HEK293 (cell line): ENCODE results near the gene AMPD1.

Experiments used
- CTCF ChIA-PET: fragments of 350-600 bp; formaldehyde crosslinking; extraction: SDS; loops from one replicate; lab custom pipeline; 2021; ENCODE audit warnings: antibody characterized with exemption; lab: Yijun Ruan, JAX
- POLR2A ChIA-PET: fragments of 300-600 bp; formaldehyde crosslinking; extraction: SDS; loops from one replicate; lab custom pipeline; 2020; ENCODE audit warnings: antibody characterized with exemption, inconsistent platforms; lab: Yijun Ruan, JAX
- H3K27ac ChIP-seq: fragments of 200-500 bp; sonication (Bioruptor generic); 2 replicates; pipeline ENCODE4 v1.5.1; 2014; ENCODE audit warnings: low read depth, low read length, control low read depth, inconsistent platforms; ENCODE audit errors: extremely low read depth
- H3K36me3 ChIP-seq, 2 experiments: fragments of 200-500 bp in 1 of 2; sonication (Bioruptor generic) in 1 of 2; 1 replicate in 1 of 2; 2 replicates in 1 of 2; pipeline ENCODE4 v1.5.1; 2014 to 2017; ENCODE audit warnings: inconsistent platforms in 2 of 2, low read length in 2 of 2; ENCODE audit not compliant: control insufficient read depth in 2 of 2, insufficient read depth in 1 of 2
- H3K4me1 ChIP-seq: fragments of 200-500 bp; sonication (Bioruptor generic); 2 replicates; pipeline ENCODE4 v1.5.1; 2014; ENCODE audit warnings: mild to moderate bottlenecking, low read length, inconsistent platforms; ENCODE audit not compliant: control insufficient read depth, insufficient read depth
- H3K4me3 ChIP-seq: 2 replicates; pipeline ENCODE4 v1.5.1; 2011; ENCODE audit warnings: low read depth, mild to moderate bottlenecking, control low read depth, low read length, moderate library complexity
- H3K9me3 ChIP-seq: fragments of 200-500 bp; sonication (Bioruptor generic); 2 replicates; pipeline ENCODE4 v1.5.1; 2014; ENCODE audit warnings: low read depth, low read length, inconsistent platforms; ENCODE audit not compliant: control insufficient read depth, insufficient read depth
- ZBTB20 ChIP-seq: fragments of 450-650 bp; formaldehyde crosslinking; IDR thresholded peaks from 2 replicates; pipeline ENCODE4 v1.5.1; 2016; ENCODE audit warnings: missing biosample characterization, missing genetic modification characterization
- ZFHX2 ChIP-seq: fragments of 450-650 bp; formaldehyde crosslinking; conservative IDR thresholded peaks from 2 replicates; pipeline ENCODE4 v1.5.1; 2016; ENCODE audit warnings: missing biosample characterization, missing genetic modification characterization
- ZFP41 ChIP-seq: fragments of 450-650 bp; formaldehyde crosslinking; IDR thresholded peaks from 2 replicates; pipeline ENCODE4 v1.5.1; 2016; ENCODE audit warnings: missing biosample characterization, missing genetic modification characterization, borderline replicate concordance
- ZFP69B ChIP-seq: fragments of 450-650 bp; formaldehyde crosslinking; IDR thresholded peaks from 2 replicates; pipeline ENCODE4 v1.5.1; 2016; ENCODE audit warnings: missing biosample characterization, missing genetic modification characterization
- ZNF10 ChIP-seq: fragments of 450-650 bp; formaldehyde crosslinking; IDR thresholded peaks from 2 replicates; pipeline ENCODE4 v1.5.1; 2017; ENCODE audit warnings: missing biosample characterization, missing genetic modification characterization
- ZNF132 ChIP-seq: fragments of 450-650 bp; formaldehyde crosslinking; IDR thresholded peaks from 2 replicates; pipeline ENCODE4 v1.5.1; 2017; ENCODE audit warnings: missing biosample characterization, missing genetic modification characterization, borderline replicate concordance
- ZNF211 ChIP-seq: fragments of 450-650 bp; formaldehyde crosslinking; IDR thresholded peaks from 2 replicates; pipeline ENCODE4 v1.5.1; 2016; ENCODE audit warnings: low read depth, missing biosample characterization, missing genetic modification characterization
- ZNF341 ChIP-seq: fragments of 450-650 bp; formaldehyde crosslinking; IDR thresholded peaks from 2 replicates; pipeline ENCODE4; 2016; ENCODE audit warnings: low read depth, missing biosample characterization, missing genetic modification characterization
- ZNF391 ChIP-seq: fragments of 450-650 bp; formaldehyde crosslinking; IDR thresholded peaks from 2 replicates; pipeline ENCODE4 v1.5.1; 2016; ENCODE audit warnings: low read depth, missing biosample characterization, missing genetic modification characterization, borderline replicate concordance
- ZNF501 ChIP-seq: fragments of 450-650 bp; formaldehyde crosslinking; IDR thresholded peaks from 2 replicates; pipeline ENCODE4 v1.5.1; 2016; ENCODE audit warnings: missing biosample characterization, missing genetic modification characterization
- ZNF514 ChIP-seq: fragments of 450-650 bp; formaldehyde crosslinking; IDR thresholded peaks from 2 replicates; pipeline ENCODE4 v1.5.1; 2016; ENCODE audit warnings: missing biosample characterization, missing genetic modification characterization
- ZNF548 ChIP-seq: fragments of 450-650 bp; formaldehyde crosslinking; IDR thresholded peaks from 2 replicates; pipeline ENCODE4 v1.5.1; 2016; ENCODE audit warnings: missing biosample characterization, missing genetic modification characterization
- ZNF610 ChIP-seq: fragments of 450-650 bp; formaldehyde crosslinking; IDR thresholded peaks from 2 replicates; pipeline ENCODE4 v1.5.1; 2016; ENCODE audit warnings: missing biosample characterization, missing genetic modification characterization, borderline replicate concordance
- ZNF677 ChIP-seq: fragments of 450-650 bp; IDR thresholded peaks from 2 replicates; pipeline ENCODE4 v1.5.0; 2018; ENCODE audit warnings: missing biosample characterization, mild to moderate bottlenecking, missing genetic modification characterization, moderate library complexity
- TF ChIP-seq, protein P1 (sequence below): fragments of 450-650 bp; formaldehyde crosslinking; IDR thresholded peaks from 2 replicates; pipeline ENCODE4 v1.5.1; 2016; ENCODE audit warnings: missing biosample characterization, missing genetic modification characterization
- TF ChIP-seq, protein P2 (sequence below): fragments of 450-650 bp; formaldehyde crosslinking; conservative IDR thresholded peaks from 2 replicates; pipeline ENCODE4 v1.5.1; 2016; ENCODE audit warnings: low read depth, missing biosample characterization, missing genetic modification characterization
- TF ChIP-seq, protein P3 (sequence below): sonication (generic); formaldehyde crosslinking; IDR thresholded peaks from 2 replicates; pipeline ENCODE4 v1.8.1; 2022; ENCODE audit warnings: mild to moderate bottlenecking, moderate library complexity, missing genetic modification reagents
- TF ChIP-seq, protein P4 (sequence below): fragments of 450-650 bp; formaldehyde crosslinking; IDR thresholded peaks from 2 replicates; pipeline ENCODE4 v1.5.1; 2017; ENCODE audit warnings: missing biosample characterization, missing genetic modification characterization

AMPD1 gene

DNA sequence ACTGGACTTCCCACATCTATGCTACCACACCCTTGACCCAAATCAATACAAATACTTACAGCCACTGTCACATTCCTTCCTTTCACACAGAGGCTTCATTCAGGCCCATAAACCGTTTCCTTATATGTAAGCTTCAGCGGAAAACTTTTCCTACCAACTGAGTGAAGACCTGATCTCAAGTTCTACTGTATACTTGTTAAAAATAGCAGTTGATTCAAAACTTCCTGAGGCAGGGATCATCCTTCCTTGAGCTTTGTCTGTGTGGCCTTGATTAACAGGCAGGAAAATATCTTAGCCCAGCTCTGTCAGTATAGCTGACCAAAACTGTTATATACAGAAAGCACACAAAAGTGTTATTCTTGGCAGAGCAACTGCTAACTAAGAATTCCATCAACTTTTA lies 68.2 kb downstream of the AMPD1 start (continued):
- TF ChIP-seq, protein P1, sequence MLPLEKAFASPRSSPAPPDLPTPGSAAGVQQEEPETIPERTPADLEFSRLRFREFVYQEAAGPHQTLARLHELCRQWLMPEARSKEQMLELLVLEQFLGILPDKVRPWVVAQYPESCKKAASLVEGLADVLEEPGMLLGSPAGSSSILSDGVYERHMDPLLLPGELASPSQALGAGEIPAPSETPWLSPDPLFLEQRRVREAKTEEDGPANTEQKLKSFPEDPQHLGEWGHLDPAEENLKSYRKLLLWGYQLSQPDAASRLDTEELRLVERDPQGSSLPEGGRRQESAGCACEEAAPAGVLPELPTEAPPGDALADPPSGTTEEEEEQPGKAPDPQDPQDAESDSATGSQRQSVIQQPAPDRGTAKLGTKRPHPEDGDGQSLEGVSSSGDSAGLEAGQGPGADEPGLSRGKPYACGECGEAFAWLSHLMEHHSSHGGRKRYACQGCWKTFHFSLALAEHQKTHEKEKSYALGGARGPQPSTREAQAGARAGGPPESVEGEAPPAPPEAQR, result no peak
- TF ChIP-seq, protein P2, sequence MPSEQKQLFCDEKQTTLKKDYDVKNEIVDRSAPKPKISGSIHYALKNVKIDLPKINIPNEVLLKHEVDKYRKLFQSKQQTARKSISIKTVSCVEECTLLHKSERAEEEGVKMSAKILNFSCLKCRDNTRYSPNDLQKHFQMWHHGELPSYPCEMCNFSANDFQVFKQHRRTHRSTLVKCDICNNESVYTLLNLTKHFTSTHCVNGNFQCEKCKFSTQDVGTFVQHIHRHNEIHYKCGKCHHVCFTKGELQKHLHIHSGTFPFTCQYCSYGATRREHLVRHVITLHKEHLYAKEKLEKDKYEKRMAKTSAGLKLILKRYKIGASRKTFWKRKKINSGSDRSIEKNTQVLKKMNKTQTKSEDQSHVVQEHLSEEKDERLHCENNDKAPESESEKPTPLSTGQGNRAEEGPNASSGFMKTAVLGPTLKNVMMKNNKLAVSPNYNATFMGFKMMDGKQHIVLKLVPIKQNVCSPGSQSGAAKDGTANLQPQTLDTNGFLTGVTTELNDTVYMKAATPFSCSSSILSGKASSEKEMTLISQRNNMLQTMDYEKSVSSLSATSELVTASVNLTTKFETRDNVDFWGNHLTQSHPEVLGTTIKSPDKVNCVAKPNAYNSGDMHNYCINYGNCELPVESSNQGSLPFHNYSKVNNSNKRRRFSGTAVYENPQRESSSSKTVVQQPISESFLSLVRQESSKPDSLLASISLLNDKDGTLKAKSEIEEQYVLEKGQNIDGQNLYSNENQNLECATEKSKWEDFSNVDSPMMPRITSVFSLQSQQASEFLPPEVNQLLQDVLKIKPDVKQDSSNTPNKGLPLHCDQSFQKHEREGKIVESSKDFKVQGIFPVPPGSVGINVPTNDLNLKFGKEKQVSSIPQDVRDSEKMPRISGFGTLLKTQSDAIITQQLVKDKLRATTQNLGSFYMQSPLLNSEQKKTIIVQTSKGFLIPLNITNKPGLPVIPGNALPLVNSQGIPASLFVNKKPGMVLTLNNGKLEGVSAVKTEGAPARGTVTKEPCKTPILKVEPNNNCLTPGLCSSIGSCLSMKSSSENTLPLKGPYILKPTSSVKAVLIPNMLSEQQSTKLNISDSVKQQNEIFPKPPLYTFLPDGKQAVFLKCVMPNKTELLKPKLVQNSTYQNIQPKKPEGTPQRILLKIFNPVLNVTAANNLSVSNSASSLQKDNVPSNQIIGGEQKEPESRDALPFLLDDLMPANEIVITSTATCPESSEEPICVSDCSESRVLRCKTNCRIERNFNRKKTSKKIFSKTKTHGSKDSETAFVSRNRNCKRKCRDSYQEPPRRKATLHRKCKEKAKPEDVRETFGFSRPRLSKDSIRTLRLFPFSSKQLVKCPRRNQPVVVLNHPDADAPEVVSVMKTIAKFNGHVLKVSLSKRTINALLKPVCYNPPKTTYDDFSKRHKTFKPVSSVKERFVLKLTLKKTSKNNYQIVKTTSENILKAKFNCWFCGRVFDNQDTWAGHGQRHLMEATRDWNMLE (tag by site-specific recombination), result no peak
- TF ChIP-seq ZNF501 (tag by site-specific recombination), result no peak
- TF ChIP-seq, all 188 proteins: peak for 0

DNA sequence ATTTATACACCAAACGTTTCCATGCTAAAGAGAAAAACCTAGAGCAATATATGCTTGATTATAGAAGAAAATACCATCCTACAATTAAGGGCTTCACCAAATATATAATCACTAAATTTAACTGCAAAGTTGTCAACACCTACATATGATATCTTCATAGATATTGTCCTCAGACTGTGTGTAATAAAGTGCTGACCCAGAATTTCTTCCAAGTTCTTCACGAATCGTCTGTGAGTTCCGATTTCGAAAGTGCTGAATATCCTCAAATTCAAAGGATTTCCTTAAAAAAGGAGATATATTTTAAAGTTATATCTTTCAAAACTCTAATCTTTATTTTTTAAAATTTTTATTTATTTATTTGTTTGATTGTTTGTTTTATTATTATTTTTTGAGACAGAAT lies 72.0 kb downstream of the AMPD1 start:
- ChIA-PET CTCF (interaction anchor here (1.0 kb wide), 1 partner anchor 17 kb away, joined by 4 read pairs; no protein-coding TSS in a partner anchor), POLR2A (no interaction called here)
- Histone ChIP-seq H3K4me1 (no peaks in the 10 kb centered on the region), H3K9me3 (no peaks in the 10 kb centered on the region), H3K36me3 (peaks cover 0 to 6% of the 10 kb centered on the region in 2 experiments; a peak in 1 of 3 replicates), H3K4me3 (no peak overlapping the region), H3K27ac (no peak overlapping the region)
- no peak for TF ChIP-seq ZFP41 (tag by site-specific recombination)
- TF ChIP-seq ZBTB20 (tag by site-specific recombination), result no peak
- no peak for TF ChIP-seq ZFP69B
- TF ChIP-seq, protein P2 (tag by site-specific recombination), result no peak
- no peak for TF ChIP-seq ZNF132 (tag by site-specific recombination)
- no peak for TF ChIP-seq ZNF10 (tag by site-specific recombination)
- TF ChIP-seq ZNF548 (tag by site-specific recombination), result no peak
- no peak for TF ChIP-seq ZNF341 (tag by site-specific recombination)
- TF ChIP-seq, protein P3, sequence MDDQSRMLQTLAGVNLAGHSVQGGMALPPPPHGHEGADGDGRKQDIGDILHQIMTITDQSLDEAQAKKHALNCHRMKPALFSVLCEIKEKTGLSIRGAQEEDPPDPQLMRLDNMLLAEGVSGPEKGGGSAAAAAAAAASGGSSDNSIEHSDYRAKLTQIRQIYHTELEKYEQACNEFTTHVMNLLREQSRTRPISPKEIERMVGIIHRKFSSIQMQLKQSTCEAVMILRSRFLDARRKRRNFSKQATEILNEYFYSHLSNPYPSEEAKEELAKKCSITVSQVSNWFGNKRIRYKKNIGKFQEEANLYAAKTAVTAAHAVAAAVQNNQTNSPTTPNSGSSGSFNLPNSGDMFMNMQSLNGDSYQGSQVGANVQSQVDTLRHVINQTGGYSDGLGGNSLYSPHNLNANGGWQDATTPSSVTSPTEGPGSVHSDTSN (CRISPR knock-in tag), result no peak
- no peak for TF ChIP-seq ZFHX2
- TF ChIP-seq, protein P4, sequence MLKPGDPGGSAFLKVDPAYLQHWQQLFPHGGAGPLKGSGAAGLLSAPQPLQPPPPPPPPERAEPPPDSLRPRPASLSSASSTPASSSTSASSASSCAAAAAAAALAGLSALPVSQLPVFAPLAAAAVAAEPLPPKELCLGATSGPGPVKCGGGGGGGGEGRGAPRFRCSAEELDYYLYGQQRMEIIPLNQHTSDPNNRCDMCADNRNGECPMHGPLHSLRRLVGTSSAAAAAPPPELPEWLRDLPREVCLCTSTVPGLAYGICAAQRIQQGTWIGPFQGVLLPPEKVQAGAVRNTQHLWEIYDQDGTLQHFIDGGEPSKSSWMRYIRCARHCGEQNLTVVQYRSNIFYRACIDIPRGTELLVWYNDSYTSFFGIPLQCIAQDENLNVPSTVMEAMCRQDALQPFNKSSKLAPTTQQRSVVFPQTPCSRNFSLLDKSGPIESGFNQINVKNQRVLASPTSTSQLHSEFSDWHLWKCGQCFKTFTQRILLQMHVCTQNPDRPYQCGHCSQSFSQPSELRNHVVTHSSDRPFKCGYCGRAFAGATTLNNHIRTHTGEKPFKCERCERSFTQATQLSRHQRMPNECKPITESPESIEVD, result no peak
- TF ChIP-seq ZNF677 (tag by site-specific recombination), result no peak
- no peak for TF ChIP-seq ZNF610 (tag by site-specific recombination)
- no peak for TF ChIP-seq ZNF391 (tag by site-specific recombination)
- TF ChIP-seq ZNF211 (tag by site-specific recombination), result no peak
- no peak for TF ChIP-seq ZNF514 (tag by site-specific recombination)
